Activated naive CD4-positive, alpha-beta T cell treated with anti-CD3 and anti-CD28 coated beads, Interleukin-2, amount 50 U/mL, for 72 hours (primary cell): ENCODE results near the gene SLITRK6. TPM values are rescaled to one million over a fixed set of nuclear protein-coding genes. Genes with fewer than 3 reads are reported as not detected.

Experiments
- ATAC-seq, 2 donors: fragments of 150-1000 bp; cut with Tn5 transposase; 2 replicates each; pipeline ENCODE4 v1.10.0; 2021; ENCODE audit warnings: mild to moderate bottlenecking in 2 of 2, moderate library complexity in 2 of 2
- DNase-seq, 2 donors: peaks; one replicate each; pipeline ENCODE4 v3.0.0; 2021 to 2022; ENCODE audit warnings: low spot score in 2 of 2
- H3K27ac Mint-ChIP-seq, 2 donors: one replicate each; pipeline ENCODE4 v1.8.0; 2022; ENCODE audit warnings: mild to moderate bottlenecking in 2 of 2, mixed read lengths in 2 of 2
- H3K36me3 Mint-ChIP-seq, 2 donors: one replicate each; pipeline ENCODE4 v1.8.0; 2022; ENCODE audit warnings: mixed read lengths in 2 of 2
- H3K9me3 Mint-ChIP-seq, 2 donors: one replicate each; pipeline ENCODE4 v1.8.0; 2022; ENCODE audit warnings: mixed read lengths in 2 of 2
- total RNA-seq, 2 donors: library from RNA; stranded (reverse); gene quantifications; one replicate each; pipeline ENCODE4 v1.2.3, GENCODE V29; 2022

SLITRK6 gene, protein sequence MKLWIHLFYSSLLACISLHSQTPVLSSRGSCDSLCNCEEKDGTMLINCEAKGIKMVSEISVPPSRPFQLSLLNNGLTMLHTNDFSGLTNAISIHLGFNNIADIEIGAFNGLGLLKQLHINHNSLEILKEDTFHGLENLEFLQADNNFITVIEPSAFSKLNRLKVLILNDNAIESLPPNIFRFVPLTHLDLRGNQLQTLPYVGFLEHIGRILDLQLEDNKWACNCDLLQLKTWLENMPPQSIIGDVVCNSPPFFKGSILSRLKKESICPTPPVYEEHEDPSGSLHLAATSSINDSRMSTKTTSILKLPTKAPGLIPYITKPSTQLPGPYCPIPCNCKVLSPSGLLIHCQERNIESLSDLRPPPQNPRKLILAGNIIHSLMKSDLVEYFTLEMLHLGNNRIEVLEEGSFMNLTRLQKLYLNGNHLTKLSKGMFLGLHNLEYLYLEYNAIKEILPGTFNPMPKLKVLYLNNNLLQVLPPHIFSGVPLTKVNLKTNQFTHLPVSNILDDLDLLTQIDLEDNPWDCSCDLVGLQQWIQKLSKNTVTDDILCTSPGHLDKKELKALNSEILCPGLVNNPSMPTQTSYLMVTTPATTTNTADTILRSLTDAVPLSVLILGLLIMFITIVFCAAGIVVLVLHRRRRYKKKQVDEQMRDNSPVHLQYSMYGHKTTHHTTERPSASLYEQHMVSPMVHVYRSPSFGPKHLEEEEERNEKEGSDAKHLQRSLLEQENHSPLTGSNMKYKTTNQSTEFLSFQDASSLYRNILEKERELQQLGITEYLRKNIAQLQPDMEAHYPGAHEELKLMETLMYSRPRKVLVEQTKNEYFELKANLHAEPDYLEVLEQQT
- not detected for total RNA-seq

DNA sequence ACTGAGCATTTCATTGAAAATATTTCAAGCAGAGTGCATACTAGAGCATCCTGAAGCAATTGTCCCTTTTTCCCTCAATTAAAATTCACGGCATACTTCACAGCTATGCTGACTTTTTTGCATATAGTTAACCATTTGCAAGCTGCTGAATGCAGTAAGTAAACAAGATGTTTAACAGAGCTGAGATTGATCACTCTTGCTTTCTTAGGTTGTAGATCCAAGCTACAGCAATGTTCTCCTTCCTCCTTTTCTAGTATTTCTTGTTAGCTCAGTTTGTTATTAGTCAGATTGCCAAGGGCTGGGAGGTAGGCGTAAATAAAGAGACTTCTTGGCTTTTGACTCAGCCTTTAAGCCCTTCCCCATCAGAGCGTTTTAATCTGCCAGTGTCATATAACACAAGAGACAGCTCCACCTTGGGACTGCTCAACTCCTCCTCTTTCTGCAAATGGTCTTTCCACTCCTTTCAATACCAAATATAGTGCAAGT, at the start of gene SLITRK6:
SLITRK6 (minus strand) TSS at position 323 of the 486 bp plus-strand sequence. CDS start 2,911 bp downstream, outside the sequence.
- no peak within 1 kb of the TSS for H3K27ac Mint-ChIP-seq
- ATAC-seq, result no peak
- DNase-seq, result no peak
- peaks cover 4 to 5% of the 10 kb centered on the region in 2 donors for H3K9me3 Mint-ChIP-seq
- no peaks in the 10 kb centered on the region for H3K36me3 Mint-ChIP-seq

DNA sequence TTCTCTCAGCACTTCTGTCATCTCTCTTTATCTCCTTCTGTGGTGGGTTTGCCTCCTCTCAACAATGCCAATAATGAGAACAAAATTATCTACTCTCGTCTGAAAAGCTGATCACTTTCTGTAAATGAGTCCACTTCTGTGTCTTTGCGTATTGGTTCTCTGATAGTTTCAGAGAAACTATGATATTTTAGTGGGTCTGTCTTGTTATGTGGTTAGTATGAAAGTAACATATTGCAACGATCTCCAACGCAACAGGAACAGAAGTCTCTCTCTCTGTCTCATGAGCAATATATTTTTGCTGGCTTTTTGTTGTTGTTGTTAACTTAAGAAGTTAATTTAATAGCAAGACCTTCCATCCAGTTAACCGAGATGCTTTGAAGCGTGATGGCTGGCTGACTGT, 47.8 kb upstream of the SLITRK6 start:
- H3K27ac Mint-ChIP-seq, result no peak overlapping the region
- no peak for DNase-seq
- peaks cover 13 to 20% of the 10 kb centered on the region in 2 donors for H3K9me3 Mint-ChIP-seq
- ATAC-seq, result no peak
- peaks cover 0 to 8% of the 10 kb centered on the region in 2 donors for H3K36me3 Mint-ChIP-seq

DNA sequence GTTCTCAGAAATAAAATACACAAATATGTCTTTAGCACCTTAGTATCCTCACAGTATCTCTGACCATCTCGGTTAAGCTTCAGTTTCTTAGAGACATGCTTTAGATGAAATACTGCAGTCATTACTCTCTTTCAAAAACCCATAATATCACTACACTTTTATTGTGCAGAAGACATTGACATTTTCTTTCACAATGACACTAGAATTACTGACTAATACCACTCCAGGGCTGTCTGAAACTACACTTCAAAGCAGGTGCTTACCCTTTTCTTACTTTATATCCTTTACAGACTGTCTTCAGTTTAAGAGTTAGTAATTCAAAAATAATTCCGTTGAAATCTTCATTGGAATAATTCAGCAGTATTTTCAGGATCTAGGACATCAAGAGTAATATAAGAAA, 42.2 kb upstream of the SLITRK6 start:
- Mint-ChIP-seq H3K27ac (no peak overlapping the region), H3K9me3 (peaks cover 0 to 4% of the 10 kb centered on the region in 2 donors)
- DNase-seq, result no peak

DNA sequence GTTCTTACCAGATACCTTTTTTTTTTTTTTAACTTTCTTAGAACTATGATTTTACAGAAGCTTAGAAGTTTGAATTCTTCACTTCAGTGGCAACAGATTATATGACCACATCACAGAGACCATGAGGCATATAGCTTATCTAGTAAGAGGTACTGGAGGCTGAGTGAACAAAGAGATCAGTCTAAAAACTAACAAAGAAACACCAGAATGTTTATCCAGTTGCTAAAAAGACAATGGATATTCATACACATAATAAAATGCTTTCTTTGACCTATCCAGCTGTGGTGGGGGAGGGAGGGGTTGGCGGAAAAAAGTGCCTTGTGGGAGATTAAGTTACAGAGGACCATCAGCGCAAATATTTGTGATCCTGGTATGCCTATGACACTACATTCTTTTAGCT, 34.7 kb upstream of the SLITRK6 start:
- no peaks in the 10 kb centered on the region for H3K36me3 Mint-ChIP-seq
- ATAC-seq (no peak), DNase-seq (no peak)
- no peaks in the 10 kb centered on the region for H3K9me3 Mint-ChIP-seq
- no peak overlapping the region for H3K27ac Mint-ChIP-seq

More for the DNA sequence above, 42.2 kb upstream of the SLITRK6 start:
- ATAC-seq, result no peak
- H3K36me3 Mint-ChIP-seq, result no peaks in the 10 kb centered on the region

DNA sequence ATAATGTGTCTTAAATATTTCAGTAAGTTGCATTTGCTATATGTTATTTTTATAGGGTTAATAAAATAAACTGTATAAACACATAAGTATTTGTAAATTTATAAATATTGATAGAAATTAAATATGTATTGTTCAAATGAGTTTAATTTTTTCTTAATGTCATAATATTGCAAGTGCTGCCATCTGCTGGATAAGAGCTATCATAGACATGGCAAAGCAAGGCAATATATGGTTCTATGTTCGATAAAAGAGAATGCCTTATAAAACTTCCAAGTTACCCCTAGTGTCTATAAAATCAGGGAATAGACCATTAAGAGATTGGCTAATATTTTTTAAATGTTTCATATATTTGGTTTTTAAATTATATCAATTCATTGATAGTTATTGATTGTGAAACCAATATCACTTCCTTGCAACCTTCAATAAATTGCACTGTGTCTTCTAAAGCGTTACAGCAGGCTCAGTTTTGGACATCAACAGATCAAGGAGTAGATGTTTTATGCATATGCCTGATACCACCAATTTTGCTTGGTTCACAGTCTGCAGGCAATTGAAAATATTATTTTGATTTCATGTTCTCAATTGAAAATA, 29.0 kb upstream of the SLITRK6 start:
- Mint-ChIP-seq H3K36me3 (no peaks in the 10 kb centered on the region), H3K9me3 (no peaks in the 10 kb centered on the region), H3K27ac (no peak overlapping the region)
- DNase-seq (no peak), ATAC-seq (no peak)

DNA sequence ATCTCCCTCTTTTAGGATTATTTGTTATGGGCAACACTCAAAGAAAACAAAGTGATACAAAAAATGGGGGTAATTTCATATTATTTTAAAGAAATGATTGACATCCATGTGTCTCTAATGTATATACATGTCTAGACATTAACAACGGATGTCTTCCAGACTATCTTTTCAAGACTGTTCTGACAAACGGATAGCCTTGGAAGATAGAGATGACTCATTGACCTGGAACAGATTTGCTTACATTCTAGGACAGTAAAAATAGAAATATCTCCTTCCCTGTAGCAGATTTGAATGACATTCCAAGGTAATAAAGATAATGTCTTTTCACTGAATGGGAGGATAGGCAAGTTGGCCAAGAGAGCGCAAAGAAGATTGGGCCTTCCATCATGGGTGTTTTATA, 26.2 kb upstream of the SLITRK6 start:
- ATAC-seq, result no peak

DNA sequence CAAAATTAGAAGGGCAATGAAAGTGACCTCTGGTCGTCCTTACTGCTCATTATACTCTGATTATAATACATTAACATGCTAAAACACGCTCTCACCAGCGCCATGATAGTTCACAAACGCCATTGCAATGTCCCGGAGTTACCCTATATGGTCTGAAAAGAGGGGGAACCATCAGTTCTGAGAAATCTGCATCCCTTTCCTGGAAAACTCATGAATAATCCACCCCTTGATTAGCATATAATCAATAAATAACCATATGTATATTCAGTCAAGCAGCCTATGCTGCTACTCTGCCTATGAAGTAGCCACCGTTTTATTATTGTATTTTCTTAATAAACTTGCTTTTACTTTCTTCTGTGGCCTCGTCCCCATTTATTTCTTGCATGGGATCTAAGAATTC, 24.6 kb upstream of the SLITRK6 start:
- Mint-ChIP-seq H3K36me3 (no peaks in the 10 kb centered on the region), H3K9me3 (peaks cover 4 to 8% of the 10 kb centered on the region in 2 donors), H3K27ac (no peak overlapping the region)
- DNase-seq (no peak), ATAC-seq (no peak)

More for the DNA sequence above, 26.2 kb upstream of the SLITRK6 start:
- Mint-ChIP-seq H3K9me3 (peaks cover 0 to 8% of the 10 kb centered on the region in 2 donors), H3K36me3 (no peaks in the 10 kb centered on the region), H3K27ac (no peak overlapping the region)
- no peak for DNase-seq

DNA sequence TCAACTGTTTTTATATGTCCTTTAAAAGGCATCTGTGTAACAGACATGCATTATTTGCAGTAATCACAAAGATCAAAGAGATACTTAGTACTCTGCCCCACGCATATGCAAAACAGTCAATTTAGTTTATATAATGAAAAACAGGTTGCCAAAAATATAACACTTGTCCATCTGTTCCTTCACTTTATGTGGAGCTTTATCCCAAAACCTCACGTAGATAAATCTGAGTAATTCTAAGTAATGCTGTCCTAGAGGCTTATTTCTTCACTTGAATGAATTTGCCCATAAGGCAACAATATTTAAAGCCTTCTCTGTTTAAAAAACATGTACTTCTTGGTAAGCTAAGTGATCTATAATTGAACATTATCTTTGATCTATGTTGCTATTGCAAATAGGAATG, 20.3 kb upstream of the SLITRK6 start:
- no peaks in the 10 kb centered on the region for H3K36me3 Mint-ChIP-seq
- ATAC-seq (no peak), DNase-seq (no peak)
- H3K27ac Mint-ChIP-seq, result no peak overlapping the region
- peaks cover 7 to 8% of the 10 kb centered on the region in 2 donors for H3K9me3 Mint-ChIP-seq

DNA sequence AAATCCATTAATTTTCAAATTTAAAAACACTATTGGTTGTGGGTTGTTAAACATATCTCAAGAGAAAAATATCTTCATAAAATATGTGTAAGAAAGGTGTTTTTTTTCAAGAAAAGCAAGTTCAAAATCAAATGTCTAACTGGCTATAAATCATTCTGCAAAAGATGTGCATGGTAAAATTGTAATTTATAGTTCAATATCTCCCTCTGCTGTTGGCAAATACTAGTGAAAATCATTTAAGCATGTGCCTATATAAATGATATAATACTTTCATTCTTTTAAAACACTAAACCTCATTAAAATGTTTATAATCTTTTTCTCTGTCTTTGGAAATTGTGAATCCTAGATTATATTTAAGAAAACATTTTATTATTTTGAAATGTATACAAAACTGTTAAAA, 17.2 kb upstream of the SLITRK6 start:
- Mint-ChIP-seq H3K9me3 (peaks cover 0 to 7% of the 10 kb centered on the region in 2 donors), H3K27ac (no peak overlapping the region), H3K36me3 (no peaks in the 10 kb centered on the region)
- DNase-seq (no peak), ATAC-seq (no peak)

DNA sequence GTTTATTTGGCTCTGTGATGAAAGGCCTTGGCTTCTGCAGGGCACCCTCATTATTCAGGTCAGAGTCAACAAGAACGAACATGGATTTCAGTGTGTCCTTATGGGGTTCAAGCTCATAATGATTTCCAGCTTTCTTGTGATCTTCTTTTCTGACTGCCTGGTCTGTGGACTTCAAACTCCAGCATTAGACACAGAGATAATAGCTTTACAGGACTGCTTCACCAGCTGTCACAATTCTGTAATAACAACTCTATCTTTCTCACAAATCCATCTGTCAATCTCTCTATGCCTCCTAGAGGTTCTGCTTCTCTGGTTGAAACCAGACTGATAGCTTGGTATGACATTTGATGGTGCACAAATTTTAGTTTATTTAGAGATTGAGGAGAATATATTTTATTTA, 13.1 kb upstream of the SLITRK6 start:
- no peak for DNase-seq
- H3K27ac Mint-ChIP-seq, result no peak overlapping the region
- no peak for ATAC-seq
- no peaks in the 10 kb centered on the region for H3K36me3 Mint-ChIP-seq
- peaks cover 0 to 3% of the 10 kb centered on the region in 2 donors for H3K9me3 Mint-ChIP-seq

DNA sequence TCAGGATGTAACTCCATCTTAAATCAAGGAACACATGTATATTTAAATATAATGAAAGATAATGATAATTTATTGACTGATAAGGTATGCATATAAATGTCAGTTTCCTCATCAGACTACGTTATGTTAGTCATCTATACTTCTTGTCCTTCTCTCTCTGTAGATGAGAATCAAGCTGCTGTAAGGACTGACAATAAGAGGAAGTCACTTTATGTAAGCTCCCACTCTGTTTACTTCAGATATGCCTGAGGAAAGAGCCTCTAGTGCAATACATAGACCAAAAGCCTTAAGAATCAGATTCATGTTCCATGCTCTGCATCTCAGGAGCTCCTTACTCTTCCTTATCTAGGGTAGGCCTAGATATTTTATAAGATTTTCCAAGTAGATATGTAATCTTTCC, 9.6 kb upstream of the SLITRK6 start:
- H3K36me3 Mint-ChIP-seq, result no peaks in the 10 kb centered on the region
- H3K9me3 Mint-ChIP-seq, result no peaks in the 10 kb centered on the region
- H3K27ac Mint-ChIP-seq, result no peak overlapping the region
- DNase-seq (no peak), ATAC-seq (no peak)

DNA sequence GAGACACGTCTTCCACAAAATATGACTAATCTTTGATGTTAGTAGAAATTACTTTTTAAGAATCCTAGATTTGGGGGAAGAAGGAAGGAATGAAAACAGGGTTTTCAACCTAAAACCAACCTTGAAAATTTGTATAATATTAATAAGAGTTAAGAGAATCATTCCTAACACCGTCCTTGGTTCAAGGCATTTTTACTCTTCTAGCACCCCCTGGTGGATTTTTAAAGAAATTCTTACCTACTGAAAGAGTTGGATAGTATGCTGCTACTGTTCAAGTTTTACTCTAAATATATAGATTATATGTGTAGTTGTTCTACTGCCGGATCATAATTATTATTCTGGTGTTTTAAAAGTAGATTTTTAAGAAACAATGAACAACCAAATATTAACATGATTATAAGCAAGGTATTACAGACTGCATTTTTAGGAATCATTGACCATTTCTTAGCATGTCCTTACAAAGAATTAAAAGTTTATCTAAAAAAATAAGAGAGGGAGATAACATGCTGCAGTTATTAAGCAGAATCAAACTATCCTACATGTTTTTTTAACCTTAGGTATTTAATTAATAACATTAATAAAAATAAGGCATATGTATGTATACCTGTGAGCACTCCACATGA, 7.4 kb upstream of the SLITRK6 start:
- H3K36me3 Mint-ChIP-seq, result no peaks in the 10 kb centered on the region
- no peaks in the 10 kb centered on the region for H3K9me3 Mint-ChIP-seq
- no peak overlapping the region for H3K27ac Mint-ChIP-seq
- DNase-seq (no peak), ATAC-seq (peak in 1 of 2 donors; percentile 52)

DNA sequence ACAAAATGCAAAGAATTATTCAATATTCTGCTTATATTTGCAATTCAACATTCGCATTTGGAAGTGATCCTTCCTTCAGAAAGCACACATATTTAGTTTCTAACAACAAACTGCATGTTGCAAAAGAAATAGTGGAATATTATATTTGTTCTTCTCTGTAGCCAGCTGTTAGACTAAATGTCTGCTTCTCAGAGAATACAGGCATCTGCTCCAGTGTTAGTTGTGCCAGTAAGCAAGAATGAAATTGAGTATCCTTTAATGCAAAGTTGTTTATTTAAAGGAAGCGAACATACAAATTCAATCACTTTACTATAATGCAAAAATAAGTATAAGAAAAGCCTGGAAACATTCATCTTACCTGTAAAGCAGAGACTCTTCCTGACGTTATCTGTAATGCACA, 663 bp downstream of the SLITRK6 start:
- peaks cover 4 to 5% of the 10 kb centered on the region in 2 donors for H3K9me3 Mint-ChIP-seq
- DNase-seq, result no peak
- no peak for ATAC-seq
- no peak overlapping the region for H3K27ac Mint-ChIP-seq
- no peaks in the 10 kb centered on the region for H3K36me3 Mint-ChIP-seq

DNA sequence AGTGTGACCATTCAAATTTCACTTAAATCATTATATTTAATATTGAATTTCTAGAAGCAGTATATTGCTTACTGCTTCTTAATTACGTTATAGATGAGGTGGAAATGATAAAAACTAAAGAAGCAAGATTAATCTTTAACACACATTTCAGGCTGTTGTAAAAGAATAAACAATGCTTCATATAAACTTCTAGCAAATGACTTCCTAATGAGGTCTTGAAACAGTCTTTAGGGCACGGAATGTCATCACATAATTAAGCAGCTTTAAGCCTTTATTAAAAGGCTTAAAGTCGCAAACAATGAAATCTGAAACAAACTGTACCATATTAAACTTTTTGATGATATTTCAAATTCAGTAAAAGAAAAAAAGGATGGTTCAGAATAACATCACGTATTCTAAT, 1.9 kb downstream of the SLITRK6 start:
- Mint-ChIP-seq H3K36me3 (no peaks in the 10 kb centered on the region), H3K27ac (no peak overlapping the region), H3K9me3 (peaks cover 4 to 5% of the 10 kb centered on the region in 2 donors)
- no peak for DNase-seq
- ATAC-seq, result no peak

DNA sequence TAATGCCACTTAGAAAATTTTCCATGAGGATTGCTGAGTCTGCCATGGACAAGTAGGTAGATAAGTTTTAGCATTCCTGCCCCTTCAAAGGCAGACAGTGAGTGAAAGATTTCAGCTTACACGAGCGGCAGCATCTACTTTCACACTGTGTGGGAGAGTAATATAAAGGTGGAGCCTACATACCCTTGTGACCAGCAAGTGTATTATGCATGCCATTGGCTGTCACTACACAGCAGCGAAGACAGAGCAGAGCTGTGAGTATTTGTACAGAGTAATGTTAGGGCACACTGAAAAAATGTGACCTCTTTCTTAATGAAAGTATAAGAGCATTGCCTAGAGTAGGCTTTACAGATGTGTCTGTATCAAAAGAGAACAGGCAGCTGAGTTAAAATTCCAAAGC, 14.0 kb downstream of the SLITRK6 start:
- no peaks in the 10 kb centered on the region for H3K36me3 Mint-ChIP-seq
- DNase-seq (no peak), ATAC-seq (no peak)
- no peak overlapping the region for H3K27ac Mint-ChIP-seq
- H3K9me3 Mint-ChIP-seq, result peaks cover 0 to 3% of the 10 kb centered on the region in 2 donors

DNA sequence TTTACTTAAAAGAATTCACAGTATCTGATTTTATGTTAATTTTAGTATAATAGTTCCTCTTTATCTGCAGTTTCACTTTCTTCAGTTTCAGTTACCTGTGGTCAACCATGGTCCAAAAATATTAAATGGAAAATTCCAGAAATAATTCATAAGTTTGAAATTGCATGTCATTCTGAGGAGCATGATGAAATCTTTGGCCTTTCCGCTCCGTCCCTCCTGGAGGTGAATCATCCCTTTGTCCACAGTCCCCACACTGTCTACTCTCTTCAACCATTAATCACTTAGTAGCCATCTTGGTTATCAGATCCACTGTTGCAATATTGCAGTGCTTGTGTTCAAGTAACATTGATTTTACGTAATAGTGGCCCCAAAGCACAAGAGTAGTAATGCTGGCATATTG, 26.9 kb downstream of the SLITRK6 start:
- no peaks in the 10 kb centered on the region for H3K36me3 Mint-ChIP-seq
- ATAC-seq, result no peak
- H3K27ac Mint-ChIP-seq, result no peak overlapping the region
- peaks cover 0 to 5% of the 10 kb centered on the region in 2 donors for H3K9me3 Mint-ChIP-seq
- no peak for DNase-seq

DNA sequence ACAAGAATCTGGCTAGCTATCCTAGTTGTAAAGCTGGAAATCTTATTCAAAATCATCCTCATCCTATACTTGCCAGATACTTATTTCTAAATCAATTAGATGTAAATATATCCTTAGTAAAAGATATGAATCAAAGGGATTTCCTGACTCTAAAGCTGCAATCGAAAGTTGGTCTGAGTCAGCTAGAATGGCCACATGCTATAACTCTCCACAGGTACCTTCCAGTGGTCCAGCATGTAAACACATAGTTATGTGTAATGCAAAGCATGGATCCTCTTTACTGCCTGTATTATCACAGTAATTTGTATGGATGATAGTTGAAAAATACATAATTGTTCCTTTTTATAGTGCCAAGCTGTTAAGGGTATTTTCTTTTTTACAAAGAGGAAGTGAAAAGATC, 27.4 kb downstream of the SLITRK6 start:
- Mint-ChIP-seq H3K36me3 (no peaks in the 10 kb centered on the region), H3K9me3 (peaks cover 0 to 5% of the 10 kb centered on the region in 2 donors), H3K27ac (no peak overlapping the region)
- no peak for ATAC-seq
- DNase-seq, result no peak
